LNCAP (cell line): ENCODE results near the gene NFATC3.

Experiments
- TF ChIP-seq, protein P1 (sequence below): fragments of 450-650 bp; IDR thresholded peaks from 2 replicates; pipeline ENCODE4 v1.5.1; 2017; ENCODE audit warnings: mild to moderate bottlenecking

Gene NFATC3

DNA sequence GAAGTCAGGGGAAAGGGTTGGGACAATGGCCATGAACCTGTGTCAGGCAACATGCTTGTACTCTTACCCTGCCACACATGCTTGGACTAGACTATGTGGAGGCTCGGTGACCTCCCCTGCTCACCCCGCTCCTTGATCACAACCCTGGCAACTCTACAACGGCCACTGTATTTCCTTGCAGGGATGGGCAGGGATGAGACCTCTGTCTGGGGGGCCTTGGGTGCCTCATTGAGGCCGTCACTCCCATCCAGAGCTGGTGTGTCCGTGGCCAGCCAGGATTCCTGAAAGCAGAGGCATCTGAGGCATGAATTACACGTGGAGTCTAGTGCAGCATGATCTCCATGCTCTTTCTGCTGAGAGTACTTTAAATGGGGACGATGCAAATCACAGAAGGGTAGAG lies 161.0 kb downstream of the NFATC3 start:
- TF ChIP-seq, protein P1, sequence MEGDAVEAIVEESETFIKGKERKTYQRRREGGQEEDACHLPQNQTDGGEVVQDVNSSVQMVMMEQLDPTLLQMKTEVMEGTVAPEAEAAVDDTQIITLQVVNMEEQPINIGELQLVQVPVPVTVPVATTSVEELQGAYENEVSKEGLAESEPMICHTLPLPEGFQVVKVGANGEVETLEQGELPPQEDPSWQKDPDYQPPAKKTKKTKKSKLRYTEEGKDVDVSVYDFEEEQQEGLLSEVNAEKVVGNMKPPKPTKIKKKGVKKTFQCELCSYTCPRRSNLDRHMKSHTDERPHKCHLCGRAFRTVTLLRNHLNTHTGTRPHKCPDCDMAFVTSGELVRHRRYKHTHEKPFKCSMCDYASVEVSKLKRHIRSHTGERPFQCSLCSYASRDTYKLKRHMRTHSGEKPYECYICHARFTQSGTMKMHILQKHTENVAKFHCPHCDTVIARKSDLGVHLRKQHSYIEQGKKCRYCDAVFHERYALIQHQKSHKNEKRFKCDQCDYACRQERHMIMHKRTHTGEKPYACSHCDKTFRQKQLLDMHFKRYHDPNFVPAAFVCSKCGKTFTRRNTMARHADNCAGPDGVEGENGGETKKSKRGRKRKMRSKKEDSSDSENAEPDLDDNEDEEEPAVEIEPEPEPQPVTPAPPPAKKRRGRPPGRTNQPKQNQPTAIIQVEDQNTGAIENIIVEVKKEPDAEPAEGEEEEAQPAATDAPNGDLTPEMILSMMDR = no peak

DNA sequence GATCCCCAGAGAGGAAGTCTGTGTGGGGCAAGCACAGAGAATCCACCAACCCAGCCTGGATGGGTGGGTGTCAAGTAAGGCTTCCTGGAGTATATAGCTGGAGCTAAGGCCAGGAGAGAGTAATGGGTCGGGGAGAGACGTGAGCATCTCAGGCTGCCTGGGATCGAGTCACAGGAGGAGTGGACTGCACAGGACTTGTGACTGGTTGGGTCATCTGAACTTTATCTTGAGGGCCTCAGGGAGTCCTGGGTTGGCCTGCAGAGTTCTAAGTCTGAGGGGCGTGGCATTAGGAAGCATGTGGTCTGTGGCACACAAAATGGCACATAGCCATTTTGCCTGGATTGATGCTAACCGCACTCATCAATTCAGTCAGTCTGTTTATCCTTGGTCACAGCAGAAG lies 161.5 kb downstream of the NFATC3 start:
- TF ChIP-seq, protein P1 = no peak

DNA sequence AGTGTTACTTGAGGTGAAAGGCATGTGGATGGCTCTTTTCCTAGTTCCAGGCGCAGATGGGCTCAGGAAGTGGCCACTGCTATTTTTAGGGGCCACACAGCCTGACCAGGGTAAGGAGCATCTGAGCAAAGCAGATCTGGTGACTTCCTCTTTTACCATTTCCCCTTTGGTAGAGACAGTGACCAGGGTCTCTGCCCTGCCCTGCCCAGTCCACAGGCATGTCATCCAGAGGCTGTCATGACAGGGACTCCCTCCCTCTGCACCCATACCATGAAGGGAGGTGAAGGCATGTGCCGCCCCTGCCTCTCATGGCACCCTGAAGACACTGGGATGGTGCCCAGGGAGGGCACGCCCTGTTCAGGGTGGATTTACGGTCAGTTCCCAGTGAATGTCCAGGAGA lies 162.2 kb downstream of the NFATC3 start:
- TF ChIP-seq, protein P1 = no peak

DNA sequence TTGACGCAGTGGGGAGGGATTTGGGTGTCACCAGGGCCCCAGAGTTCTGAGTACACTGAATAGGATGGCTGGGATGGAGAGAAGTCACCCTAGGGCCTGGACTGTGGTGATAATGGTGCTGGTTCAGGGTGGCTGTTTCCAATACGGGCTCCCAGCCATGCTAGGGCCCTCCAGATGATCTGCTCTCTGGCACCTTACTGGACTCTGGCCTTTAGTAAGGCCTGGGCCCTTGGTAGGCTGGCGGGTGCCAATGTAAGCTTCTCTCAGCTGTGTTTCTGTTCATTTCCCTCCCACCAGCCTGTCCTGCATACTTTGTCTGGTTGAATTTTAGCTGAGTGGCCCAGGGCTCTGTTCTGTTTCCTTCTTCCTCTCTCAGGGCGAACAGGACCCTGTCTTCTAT lies 162.8 kb downstream of the NFATC3 start:
- TF ChIP-seq, protein P1 = no peak

DNA sequence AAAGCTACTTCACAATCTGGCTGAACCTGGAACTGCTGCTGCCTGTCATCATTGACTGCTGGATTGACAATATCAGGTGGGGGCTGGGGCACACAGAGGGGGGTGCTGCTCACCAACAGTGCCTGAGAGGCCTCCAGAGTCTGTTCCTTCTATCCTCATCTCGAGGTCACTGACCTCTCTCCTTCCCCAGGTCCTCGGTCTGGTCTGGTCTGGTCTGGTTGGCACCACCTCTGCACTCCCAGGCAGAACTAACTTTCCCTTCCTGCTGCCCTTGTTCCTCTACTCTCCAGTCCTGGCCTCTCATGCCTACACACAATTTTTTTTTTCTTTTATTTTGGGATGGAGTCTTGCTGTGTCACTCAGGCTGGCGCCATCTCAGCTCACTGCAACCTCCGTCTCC lies 164.2 kb downstream of the NFATC3 start:
- TF ChIP-seq, protein P1 = no peak

DNA sequence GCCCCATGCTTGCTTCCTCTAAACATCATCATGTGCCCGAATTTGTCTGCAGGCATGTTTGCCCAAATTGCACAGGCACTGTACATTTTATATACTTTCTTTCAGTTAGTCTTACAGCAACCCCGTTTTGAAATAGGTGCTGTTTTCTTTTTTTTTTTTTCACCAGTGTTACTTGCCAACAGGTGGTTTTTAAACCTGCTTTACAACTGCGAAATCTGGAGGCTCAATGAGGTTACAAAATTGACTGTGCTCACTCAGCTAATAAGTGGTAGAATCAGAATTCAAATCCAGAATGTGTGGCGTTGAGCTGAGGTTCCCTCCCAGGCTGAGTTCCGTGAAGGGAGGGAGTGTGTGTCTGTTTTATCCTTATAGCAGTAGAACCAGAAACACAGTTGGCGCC lies 165.8 kb downstream of the NFATC3 start:
- TF ChIP-seq, protein P1 = no peak

DNA sequence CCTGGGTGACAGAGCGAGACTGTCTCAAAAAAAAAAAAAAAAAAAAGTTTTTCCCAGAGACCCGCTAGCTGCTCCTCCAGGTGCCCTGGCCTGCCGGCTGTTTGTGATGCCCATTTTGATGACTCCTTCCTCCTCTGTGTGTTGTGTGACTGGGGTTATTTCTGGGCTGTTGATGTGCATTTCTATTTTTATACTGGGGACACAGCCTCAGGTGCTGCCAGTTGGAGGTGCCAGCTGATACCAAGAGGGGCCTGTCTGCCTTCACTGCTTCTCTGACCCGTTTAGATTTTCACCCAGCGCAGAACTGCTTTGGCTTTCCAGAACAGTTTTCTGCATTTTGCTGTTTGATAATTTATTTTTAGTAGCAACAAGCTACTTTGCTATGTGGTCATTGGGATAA lies 166.7 kb downstream of the NFATC3 start:
- TF ChIP-seq, protein P1 = no peak

DNA sequence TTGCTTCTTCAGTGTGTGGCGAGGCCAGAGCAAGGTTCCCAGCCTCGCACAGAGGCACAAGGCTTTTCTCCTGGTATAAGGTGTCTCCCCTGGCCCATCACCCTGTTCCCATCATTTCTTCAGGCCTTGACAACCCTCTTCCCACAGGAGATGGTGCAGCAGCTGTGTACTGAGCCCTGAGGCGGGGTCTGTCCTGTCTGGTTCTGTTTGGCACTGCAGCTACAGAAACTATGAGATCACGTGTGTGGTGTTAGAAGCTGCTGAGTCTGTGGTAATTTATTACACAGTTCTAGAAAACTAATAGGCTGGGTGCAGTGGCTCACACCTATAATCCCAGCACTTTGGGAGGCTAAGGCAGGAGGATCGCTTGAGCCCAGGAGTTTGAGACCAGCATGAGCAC lies 167.2 kb downstream of the NFATC3 start:
- TF ChIP-seq, protein P1 = no peak
